Measurements from ENCODE around the gene DYNAP.

- TF ChIP-seq CTCF (IDR thresholded peaks at IDR 0.05): no peak
- TF ChIP-seq POLR2AphosphoS5 (IDR thresholded peaks at IDR 0.05): no peak
Observed at GRCh38 chr18:54557958-54558357, 33.1 kb upstream of the DYNAP start.
